B cell (primary cell): ENCODE measurements around the gene SMARCD1. TPM values are rescaled to one million over a fixed set of nuclear protein-coding genes. Genes with fewer than 3 reads are reported as not detected.

ENCODE experiments used
- ATAC-seq: fragments of 200-7000 bp; cut with Tn5 transposase; one replicate; pipeline ENCODE4 v1.10.0; 2021; ENCODE audit warnings: low read depth, mild to moderate bottlenecking, moderate number of reproducible peaks, moderate library complexity
- CTCF ChIA-PET: fragments of 350-600 bp; sonication (Branson Sonifier 250); formaldehyde crosslinking; loops from one replicate; lab custom pipeline; 2021; ENCODE audit warnings: antibody characterized with exemption, inconsistent platforms; lab: Charles Lee
- POLR2A ChIA-PET: fragments of 350-600 bp; sonication (Branson Sonifier 250); formaldehyde crosslinking; loops from one replicate; lab custom pipeline; 2021; ENCODE audit warnings: antibody characterized with exemption; lab: Charles Lee
- DNase-seq: peaks from one replicate; pipeline ENCODE4 v3.0.0; 2013
- H2AFZ ChIP-seq: 2 replicates; pipeline ENCODE4 v1.6.1; 2012; ENCODE audit warnings: mild to moderate bottlenecking, low read depth, low read length; ENCODE audit not compliant: insufficient read depth, poor library complexity, severe bottlenecking
- H3K27ac ChIP-seq, 2 donors: 1 replicate in 1 of 2; 2 replicates in 1 of 2; pipeline ENCODE4 v1.5.1; 2012 to 2013; ENCODE audit warnings: low read length in 2 of 2, mild to moderate bottlenecking in 2 of 2, moderate library complexity in 1 of 2
- H3K27me3 ChIP-seq, 4 experiments: fragments of 200-600 bp in 1 of 4; sonication (generic) in 1 of 4; replicated peaks in 1 of 4; 1 replicate in 2 of 4; 2 replicates in 2 of 4; pipeline versions ENCODE4 v1.6.1 to v1.7.0; 2013 to 2016; ENCODE audit warnings: low read length in 3 of 4, mild to moderate bottlenecking in 2 of 4, mixed read lengths in 1 of 4, moderate library complexity in 1 of 4; ENCODE audit not compliant: insufficient read depth in 4 of 4, control insufficient read depth in 3 of 4; ENCODE audit errors: control extremely low read depth in 1 of 4
- H3K36me3 ChIP-seq, 2 experiments: replicated peaks in 1 of 2; 1 replicate in 1 of 2; 2 replicates in 1 of 2; pipeline versions ENCODE4 v1.6.1 to v1.7.1; 2013; ENCODE audit warnings: low read length in 1 of 2; ENCODE audit not compliant: insufficient read depth in 2 of 2, control insufficient read depth in 1 of 2; ENCODE audit errors: control extremely low read depth in 1 of 2, extremely low read depth in 1 of 2
- H3K4me1 ChIP-seq, 2 donors: fragments of 200-600 bp in 1 of 2; sonication (generic) in 1 of 2; 1 replicate in 1 of 2; 2 replicates in 1 of 2; pipeline versions ENCODE4 v1.5.1 to v1.6.1; 2013 to 2017; ENCODE audit warnings: low read length in 2 of 2; ENCODE audit not compliant: control insufficient read depth in 2 of 2, insufficient read depth in 2 of 2
- H3K4me2 ChIP-seq: replicated peaks from 2 replicates; pipeline ENCODE3; 2012; ENCODE audit warnings: mild to moderate bottlenecking, low read depth, low read length; ENCODE audit not compliant: poor library complexity, severe bottlenecking
- H3K4me3 ChIP-seq, 5 experiments: fragments of 200-600 bp in 1 of 5; sonication (generic) in 1 of 5; 1 replicate in 3 of 5; 2 replicates in 2 of 5; pipeline versions ENCODE4 v1.5.1 to v1.7.0; 2011 to 2016; ENCODE audit warnings: low read length in 4 of 5, mild to moderate bottlenecking in 4 of 5, low read depth in 2 of 5, control low read depth in 1 of 5, moderate library complexity in 1 of 5; ENCODE audit not compliant: insufficient read depth in 1 of 5; ENCODE audit errors: control extremely low read depth in 1 of 5, extremely low read depth in 1 of 5
- H3K79me2 ChIP-seq: fragments of 200-600 bp; sonication (generic); one replicate; pipeline ENCODE4 v1.6.0; 2016; ENCODE audit warnings: low read length; ENCODE audit not compliant: control insufficient read depth, insufficient read depth
- H3K9ac ChIP-seq: fragments of 200-600 bp; sonication (generic); 2 replicates; pipeline ENCODE4 v1.6.1; 2017; ENCODE audit warnings: mild to moderate bottlenecking, low read length, moderate library complexity
- H3K9me3 ChIP-seq, 3 donors: one replicate each; pipeline versions ENCODE4 v1.6.1 to v1.7.1; 2013; ENCODE audit warnings: low read length in 2 of 3; ENCODE audit not compliant: control insufficient read depth in 2 of 3, insufficient read depth in 1 of 3; ENCODE audit errors: control extremely low read depth in 1 of 3
- H4K20me1 ChIP-seq: 2 replicates; pipeline ENCODE4 v1.6.0; 2012; ENCODE audit warnings: mild to moderate bottlenecking, low read length; ENCODE audit not compliant: insufficient read depth, control insufficient read depth, poor library complexity, severe bottlenecking
- H3K27ac Mint-ChIP-seq: one replicate; pipeline ENCODE4 v1.8.0; 2021; ENCODE audit warnings: mixed read lengths
- H3K27me3 Mint-ChIP-seq: one replicate; pipeline ENCODE4 v1.8.0; 2021; ENCODE audit warnings: mixed read lengths
- H3K4me1 Mint-ChIP-seq: one replicate; pipeline ENCODE4 v1.8.0; 2021; ENCODE audit warnings: mixed read lengths
- H3K4me3 Mint-ChIP-seq: one replicate; pipeline ENCODE4 v1.8.0; 2021; ENCODE audit warnings: mixed read lengths
- H3K9me3 Mint-ChIP-seq: one replicate; pipeline ENCODE4 v1.8.0; 2022; ENCODE audit warnings: mixed read lengths; ENCODE audit not compliant: insufficient read depth
- CTCF ChIP-seq: fragments of 200-600 bp; IDR thresholded peaks from one replicate; pipeline ENCODE4 v1.8.0; 2022; ENCODE audit warnings: antibody characterized with exemption, mild to moderate bottlenecking
- EZH2 ChIP-seq: IDR thresholded peaks from 2 replicates; pipeline ENCODE4 v1.6.1; 2012; ENCODE audit warnings: borderline replicate concordance, low read depth, mild to moderate bottlenecking, moderate library complexity, low read length; ENCODE audit not compliant: insufficient read depth, poor library complexity, severe bottlenecking
- WGBS: methylation state at CpG from one replicate; pipeline ENCODE4 v1.1.5; 2013; ENCODE audit warnings: missing lambda C conversion rate; ENCODE audit not compliant: insufficient coverage; 5-methylcytosine and 5-hydroxymethylcytosine counted together
- intact Hi-C: fragments of 100-400 bp; cut with micrococcal nuclease; formaldehyde crosslinking; loops from one replicate; pipeline ENCODE4 v1.10.0; 2022
- polyA plus RNA-seq: library from polyadenylated mRNA; depleted of rRNA; stranded (reverse); fragments of >200 nt; gene quantifications from 2 replicates; pipeline ENCODE4 v1.2.3, GENCODE V29; 2012
- total RNA-seq, 2 donors: library from RNA; stranded (reverse); fragments of 120-200 nt in 1 of 2; gene quantifications; 1 replicate in 1 of 2; 2 replicates in 1 of 2; pipeline versions ENCODE4 v1.2.3 to v1.2.4, GENCODE V29; 2013 to 2022

SMARCD1 gene
- total and polyA plus RNA-seq, 2 donors (not counting 1 experiment from before 2014, with no cell fraction given) = 67.8 to 101 TPM

GRCh38 chr12:50090391-50090790 lies 5.2 kb downstream of the SMARCD1 start:
- DNase-seq = no peak
- Mint-ChIP-seq H3K4me1 (peaks cover 30% of the 10 kb centered on the region), H3K27ac (no peak overlapping the region), H3K4me3 (no peak overlapping the region), H3K9me3 (no peaks in the 10 kb centered on the region), H3K27me3 (no peaks in the 10 kb centered on the region)
- Histone ChIP-seq H3K27ac (no peak overlapping the region), H3K4me1 (peaks cover 12 to 13% of the 10 kb centered on the region in 2 donors), H3K4me2 (no peak overlapping the region), H3K4me3 (no peak overlapping the region), H3K9ac (no peak overlapping the region), H3K36me3 (peaks cover 25 to 80% of the 10 kb centered on the region in 2 experiments), H3K9me3 (no peaks in the 10 kb centered on the region), H2AFZ (no peak overlapping the region), H3K27me3 (no peaks in the 10 kb centered on the region), H4K20me1 (peaks cover 9% of the 10 kb centered on the region), H3K79me2 (peaks cover 16% of the 10 kb centered on the region)
- ChIA-PET CTCF (interaction anchor here (1.1 to 17.2 kb wide), 11 partner anchors 9 to 86 kb away, joined by 3 to 343 read pairs (median 5); partner anchors contain the start of genes CERS5, COX14 and GPD1), POLR2A (interaction anchor here (0.7 to 1.1 kb wide), 2 partner anchors 22 to 80 kb away, joined by 3 to 4 read pairs; partner anchors contain the start of gene COX14)
- TF ChIP-seq EZH2 (no peak), CTCF (no peak)
- intact Hi-C loops = no loop called here
- ATAC-seq = no peak
- 100% methylated on average over 2 of the region's 5 CpGs for WGBS

GRCh38 chr12:50097952-50098351 lies 12.8 kb downstream of the SMARCD1 start:
- peaks cover 4% of the 10 kb centered on the region for H3K79me2 ChIP-seq
- peaks cover 19 to 75% of the 10 kb centered on the region in 2 experiments for H3K36me3 ChIP-seq
- H3K27ac ChIP-seq = no peak overlapping the region
- H3K4me2 ChIP-seq = no peak overlapping the region
- DNase-seq (no peak), ATAC-seq (no peak)
- CTCF ChIA-PET = interaction anchor here (17.2 kb wide), 1 partner anchor 9 kb away, joined by 343 read pairs; the partner anchor contains the start of genes COX14 and GPD1
- H3K4me1 ChIP-seq = no peaks in the 10 kb centered on the region
- no peaks in the 10 kb centered on the region for H3K27me3 ChIP-seq
- WGBS = 97% methylated on average over 4 of the region's 6 CpGs
- H3K4me3 ChIP-seq = no peak overlapping the region
- Mint-ChIP-seq H3K4me3 (no peak overlapping the region), H3K4me1 (no peaks in the 10 kb centered on the region), H3K27me3 (no peaks in the 10 kb centered on the region), H3K9me3 (no peaks in the 10 kb centered on the region), H3K27ac (no peak overlapping the region)
- no peak overlapping the region for H2AFZ ChIP-seq
- TF ChIP-seq EZH2 (no peak), CTCF (no peak)
- POLR2A ChIA-PET = interaction anchor here (0.7 kb wide), 1 partner anchor 13 kb away, joined by 4 read pairs; no protein-coding TSS in a partner anchor
- no peak overlapping the region for H3K9ac ChIP-seq
- peaks cover 5% of the 10 kb centered on the region for H4K20me1 ChIP-seq
- H3K9me3 ChIP-seq = no peaks in the 10 kb centered on the region
- intact Hi-C loops = no loop called here
